ENCODE data around the gene TSHZ2. TPM values are rescaled to one million over a fixed set of nuclear protein-coding genes. Genes with fewer than 3 reads are reported as not detected.
"Not testable (repeated sequence)": the region's sequence is repeated elsewhere in the genome, so short reads cannot be mapped to it uniquely, and the experiment has no call there.

TSHZ2 gene
- total RNA-seq, 1 experiment from 2014 or later, result 0.07 TPM

GRCh38 chr20:53535878-53536277 is 563.7 kb downstream of the TSHZ2 start:
- Histone ChIP-seq H3K9me2 (ENCODE audit: insufficient read depth) (no peaks in the 10 kb centered on the region), H3K36me3 (ENCODE audit: control insufficient read depth in 1 of 2, insufficient read depth in 2 of 2, low read length in 2 of 2) (no peaks in the 10 kb centered on the region), H3K27ac (ENCODE audit: low read depth, low read length) (no peak overlapping the region), H3K4me3 (replicated peaks in 1 of 2; ENCODE audit: low read depth in 1 of 2, low read length in 2 of 2) (no peak overlapping the region), H3K79me2 (ENCODE audit: insufficient read depth, low read length) (no peaks in the 10 kb centered on the region), H4K20me1 (ENCODE audit: insufficient read depth) (no peaks in the 10 kb centered on the region), H2AFZ (ENCODE audit: low read depth, low read length, poor library complexity, severe bottlenecking) (no peak overlapping the region), H3K9ac (ENCODE audit: low read length) (no peak overlapping the region), H3K27me3 (ENCODE audit: insufficient read depth, low read length) (no peaks in the 10 kb centered on the region), H3K9me3 (ENCODE audit: control insufficient read depth in 1 of 2, insufficient read depth in 1 of 2, low read depth in 1 of 2, low read length in 2 of 2) (no peaks in the 10 kb centered on the region), H3K4me1 (ENCODE audit: control insufficient read depth in 1 of 2, insufficient read depth in 2 of 2, low read length in 2 of 2) (no peaks in the 10 kb centered on the region), H3K4me2 (ENCODE audit: low read length) (no peak overlapping the region)
- ChIA-PET POLR2A (no interaction called here), RAD21 (ENCODE audit: low non-redundant PET in 1 of 2, low total read pairs in 2 of 2, uncharacterized antibody in 2 of 2, unreplicated experiment in 2 of 2) (no interaction called here), CTCF (no interaction called here)
- ATAC-seq (no peak), DNase-seq (ENCODE audit: low read depth, low spot score) (no peak)
- no peak for TF ChIP-seq ZFX (IDR thresholded peaks at IDR 0.05)
- no peak for TF ChIP-seq FOSL1 (IDR thresholded peaks at IDR 0.05; ENCODE audit: low read depth)
- TF ChIP-seq MAX (IDR thresholded peaks at IDR 0.05), result no peak
- TF ChIP-seq JUND (IDR thresholded peaks at IDR 0.05), result no peak
- no peak for TF ChIP-seq ZNF274 (IDR thresholded peaks at IDR 0.05; ENCODE audit: low read depth, low read length)
- no peak for TF ChIP-seq ATF3 (IDR thresholded peaks at IDR 0.05)
- TF ChIP-seq SRF (IDR thresholded peaks at IDR 0.05; ENCODE audit: low read depth), result no peak
- no TSS peak for BruUV-seq (replicated peaks)
- intact Hi-C loops (cut with micrococcal nuclease), result no loop called here

GRCh38 chr20:53536382-53536781 is 564.2 kb downstream of the TSHZ2 start:
- not testable (repeated sequence) for ATAC-seq

More at GRCh38 chr20:53536382-53536781, 564.2 kb downstream of the TSHZ2 start:
- H3K27me3 ChIP-seq (ENCODE audit: insufficient read depth, low read length); intact Hi-C loops (cut with micrococcal nuclease); H3K4me3 ChIP-seq (replicated peaks in 1 of 2; ENCODE audit: low read depth in 1 of 2, low read length in 2 of 2); BruUV-seq (replicated peaks); H3K9me3 ChIP-seq (ENCODE audit: control insufficient read depth in 1 of 2, insufficient read depth in 1 of 2, low read depth in 1 of 2, low read length in 2 of 2); H3K9me2 ChIP-seq (ENCODE audit: insufficient read depth); DNase-seq (ENCODE audit: low read depth, low spot score); H3K79me2 ChIP-seq (ENCODE audit: insufficient read depth, low read length); H3K36me3 ChIP-seq (ENCODE audit: control insufficient read depth in 1 of 2, insufficient read depth in 2 of 2, low read length in 2 of 2); H3K9ac ChIP-seq (ENCODE audit: low read length); H2AFZ ChIP-seq (ENCODE audit: low read depth, low read length, poor library complexity, severe bottlenecking); H4K20me1 ChIP-seq (ENCODE audit: insufficient read depth); H3K4me1 ChIP-seq (ENCODE audit: control insufficient read depth in 1 of 2, insufficient read depth in 2 of 2, low read length in 2 of 2); CTCF ChIA-PET; H3K27ac ChIP-seq (ENCODE audit: low read depth, low read length); POLR2A ChIA-PET; H3K4me2 ChIP-seq (ENCODE audit: low read length); RAD21 ChIA-PET (ENCODE audit: low non-redundant PET in 1 of 2, low total read pairs in 2 of 2, uncharacterized antibody in 2 of 2, unreplicated experiment in 2 of 2): not testable (repeated sequence)

Data from HCT116 (cell line).